Caco-2 (cell line): ENCODE results near the gene MEIOSIN. TPM values are rescaled to one million over a fixed set of nuclear protein-coding genes. Genes with fewer than 3 reads are reported as not detected.

Experiments used
- BruUV-seq: library from RNA; stranded (reverse); fragments of 400-500 nt; replicated peaks from 2 replicates; lab custom pipeline; 2021; lab: Mats Ljungman, UMichigan
- CTCF ChIA-PET: fragments of 300-600 bp; sonication (Branson Sonifier 250); formaldehyde crosslinking; loops from one replicate; lab custom pipeline; 2022; ENCODE audit warnings: antibody characterized with exemption; lab: Charles Lee
- POLR2A ChIA-PET: fragments of 300-600 bp; sonication (Branson Sonifier 250); formaldehyde crosslinking; loops from one replicate; lab custom pipeline; 2022; ENCODE audit warnings: antibody characterized with exemption; lab: Charles Lee
- DNase-seq, 2 experiments: peaks; one replicate each; pipeline versions ENCODE4 v3.0.0 to v3.0.0-alpha.2; 2020 to 2022
- H3K27me3 ChIP-seq: replicated peaks from 2 replicates; pipeline ENCODE4 v1.6.0; 2011; ENCODE audit warnings: low read length; ENCODE audit not compliant: control insufficient read depth, insufficient read depth
- H3K36me3 ChIP-seq: 2 replicates; pipeline ENCODE4 v1.5.1; 2011; ENCODE audit warnings: low read length; ENCODE audit not compliant: control insufficient read depth, insufficient read depth
- H3K4me1 ChIP-seq: fragments of 250-450 bp; sonication (Bioruptor Pico); 2 replicates; pipeline ENCODE4 v1.5.1; 2020; ENCODE audit warnings: mild to moderate bottlenecking
- H3K4me3 ChIP-seq: 2 replicates; pipeline ENCODE4 v1.5.1; 2011; ENCODE audit warnings: low read depth, mild to moderate bottlenecking, control low read depth, low read length
- H3K9me3 ChIP-seq: fragments of 250-450 bp; sonication (Bioruptor Pico); 2 replicates; pipeline ENCODE4 v1.5.1; 2020; ENCODE audit warnings: mild to moderate bottlenecking, moderate library complexity
- H3K27ac Mint-ChIP-seq: one replicate; pipeline ENCODE4 v1.8.0; 2022; ENCODE audit warnings: mixed read lengths; ENCODE audit not compliant: unreplicated experiment
- H3K27me3 Mint-ChIP-seq: one replicate; pipeline ENCODE4 v1.8.0; 2022; ENCODE audit warnings: mixed read lengths; ENCODE audit not compliant: insufficient read depth, unreplicated experiment
- H3K36me3 Mint-ChIP-seq: one replicate; pipeline ENCODE4 v1.8.0; 2022; ENCODE audit warnings: mild to moderate bottlenecking, mixed read lengths; ENCODE audit not compliant: insufficient read depth, unreplicated experiment
- H3K4me1 Mint-ChIP-seq: one replicate; pipeline ENCODE4 v1.8.0; 2022; ENCODE audit warnings: low read depth, mixed read lengths; ENCODE audit not compliant: unreplicated experiment
- H3K4me3 Mint-ChIP-seq: one replicate; pipeline ENCODE4 v1.8.0; 2022; ENCODE audit warnings: mild to moderate bottlenecking, moderate library complexity, mixed read lengths; ENCODE audit not compliant: unreplicated experiment
- H3K9me3 Mint-ChIP-seq: one replicate; pipeline ENCODE4 v1.8.0; 2022; ENCODE audit warnings: mixed read lengths; ENCODE audit not compliant: unreplicated experiment
- intact Hi-C: fragments of 100-400 bp; cut with micrococcal nuclease; formaldehyde crosslinking; loops from one replicate; pipeline ENCODE4 v1.10.0; 2022; ENCODE audit not compliant: unreplicated experiment
- total RNA-seq: library from RNA; stranded (reverse); gene quantifications from 2 replicates; pipeline ENCODE4 v1.2.3, GENCODE V29; 2022
- TF ChIP-seq, protein P1 (sequence below), 2 experiments: fragments of 200-600 bp in 1 of 2; IDR thresholded peaks; 1 replicate in 1 of 2; 2 replicates in 1 of 2; pipeline versions ENCODE4 v1.5.1 to v1.8.0; 2011 to 2022; ENCODE audit warnings: antibody characterized with exemption in 1 of 2, control low read depth in 1 of 2, inconsistent platforms in 1 of 2, low read depth in 1 of 2, low read length in 1 of 2, mild to moderate bottlenecking in 1 of 2, moderate library complexity in 1 of 2; ENCODE audit not compliant: insufficient read depth in 1 of 2, severe bottlenecking in 1 of 2, unreplicated experiment in 1 of 2

The MEIOSIN gene
- total RNA-seq, 1 experiment from 2014 or later = not detected

DNA sequence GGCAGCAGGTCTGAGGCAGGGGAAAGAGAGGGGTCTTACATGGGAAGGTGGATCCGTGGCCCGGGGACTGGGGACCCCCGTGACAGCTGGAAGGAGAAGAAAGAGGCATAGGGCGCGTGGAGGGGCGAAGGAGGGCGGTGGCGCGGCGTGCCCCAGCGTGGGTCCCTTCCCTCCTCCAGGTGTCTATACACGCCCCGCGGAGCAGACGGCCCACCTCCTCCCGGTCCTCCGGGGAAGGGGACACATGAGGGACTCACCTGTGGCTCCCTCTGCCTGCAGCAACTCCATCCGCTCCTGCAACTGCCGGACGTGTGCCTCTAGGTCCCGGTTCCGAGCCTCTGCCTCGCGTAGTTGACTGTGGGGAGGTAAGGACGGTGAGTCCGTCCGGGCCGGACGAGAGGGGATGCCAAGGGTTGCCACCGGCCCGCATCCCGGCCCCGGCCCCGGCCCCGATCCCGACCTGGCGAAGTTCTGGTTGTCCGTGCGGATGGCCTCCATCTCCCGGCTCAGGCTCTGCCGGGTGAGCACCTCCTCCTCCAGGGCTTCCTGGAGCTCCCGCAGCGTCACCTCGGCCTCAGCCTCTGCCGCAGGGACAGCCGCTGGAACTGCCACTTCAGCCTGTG lies 38.2 kb downstream of the MEIOSIN start:
- no TSS peak for BruUV-seq
- no peaks in the 10 kb centered on the region for H3K9me3 Mint-ChIP-seq
- peak overlapping the region; percentile 96 for H3K27ac Mint-ChIP-seq
- CTCF ChIA-PET = interaction anchor here (1.1 to 3.6 kb wide), 10 partner anchors 8 to 131 kb away, joined by 3 to 82 read pairs (median 20); partner anchors contain the start of genes DMPK, MYPOP, QPCTL and SNRPD2
- peak in 1 of 2 experiments; percentile 49 for DNase-seq
- no peaks in the 10 kb centered on the region for H3K9me3 ChIP-seq
- H3K27me3 Mint-ChIP-seq = no peaks in the 10 kb centered on the region
- peak overlapping the region; percentile 97 for H3K4me3 Mint-ChIP-seq
- peaks cover 7% of the 10 kb centered on the region for H3K4me1 Mint-ChIP-seq
- H3K4me3 ChIP-seq = peak overlapping the region; percentile 76
- TF ChIP-seq, protein P1, sequence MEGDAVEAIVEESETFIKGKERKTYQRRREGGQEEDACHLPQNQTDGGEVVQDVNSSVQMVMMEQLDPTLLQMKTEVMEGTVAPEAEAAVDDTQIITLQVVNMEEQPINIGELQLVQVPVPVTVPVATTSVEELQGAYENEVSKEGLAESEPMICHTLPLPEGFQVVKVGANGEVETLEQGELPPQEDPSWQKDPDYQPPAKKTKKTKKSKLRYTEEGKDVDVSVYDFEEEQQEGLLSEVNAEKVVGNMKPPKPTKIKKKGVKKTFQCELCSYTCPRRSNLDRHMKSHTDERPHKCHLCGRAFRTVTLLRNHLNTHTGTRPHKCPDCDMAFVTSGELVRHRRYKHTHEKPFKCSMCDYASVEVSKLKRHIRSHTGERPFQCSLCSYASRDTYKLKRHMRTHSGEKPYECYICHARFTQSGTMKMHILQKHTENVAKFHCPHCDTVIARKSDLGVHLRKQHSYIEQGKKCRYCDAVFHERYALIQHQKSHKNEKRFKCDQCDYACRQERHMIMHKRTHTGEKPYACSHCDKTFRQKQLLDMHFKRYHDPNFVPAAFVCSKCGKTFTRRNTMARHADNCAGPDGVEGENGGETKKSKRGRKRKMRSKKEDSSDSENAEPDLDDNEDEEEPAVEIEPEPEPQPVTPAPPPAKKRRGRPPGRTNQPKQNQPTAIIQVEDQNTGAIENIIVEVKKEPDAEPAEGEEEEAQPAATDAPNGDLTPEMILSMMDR (IDR thresholded peaks at IDR 0.05; ENCODE audit: insufficient read depth in 1 of 2, low read depth in 1 of 2, low read length in 1 of 2, severe bottlenecking in 1 of 2, unreplicated experiment in 1 of 2) = no peak
- POLR2A ChIA-PET = interaction anchor here (0.6 to 2.4 kb wide), 3 partner anchors 21 to 302 kb away, joined by 3 to 22 read pairs (median 3); partner anchors contain the start of genes DMWD and SNRPD2
- intact Hi-C loops = loop anchor here (5.0 kb wide), 1 partner anchor 111 kb away; no protein-coding TSS in a partner anchor
- H3K36me3 Mint-ChIP-seq = peaks cover 64% of the 10 kb centered on the region
- peaks cover 6% of the 10 kb centered on the region for H3K4me1 ChIP-seq
- no peaks in the 10 kb centered on the region for H3K36me3 ChIP-seq
- no peaks in the 10 kb centered on the region for H3K27me3 ChIP-seq

GRCh38 chr19:45772130-45772840 lies 39.0 kb downstream of the MEIOSIN start:
- peak overlapping the region; percentile 97 for H3K4me3 Mint-ChIP-seq

More at GRCh38 chr19:45772130-45772840, 39.0 kb downstream of the MEIOSIN start:
- Histone ChIP-seq H3K27me3 (no peaks in the 10 kb centered on the region), H3K4me3 (no peak overlapping the region), H3K9me3 (no peaks in the 10 kb centered on the region), H3K4me1 (peaks cover under 1% of the 10 kb centered on the region), H3K36me3 (no peaks in the 10 kb centered on the region)
- H3K27me3 Mint-ChIP-seq = no peaks in the 10 kb centered on the region
- ChIA-PET POLR2A (interaction anchor here (0.8 kb wide), 1 partner anchor 80 kb away, joined by 3 read pairs; the partner anchor contains the start of gene SNRPD2), CTCF (interaction anchor here (1.1 to 3.6 kb wide), 3 partner anchors 21 to 45 kb away, joined by 3 to 82 read pairs (median 3); no protein-coding TSS in a partner anchor)
- no peak overlapping the region for H3K27ac Mint-ChIP-seq
- peaks cover 68% of the 10 kb centered on the region for H3K36me3 Mint-ChIP-seq
- no TSS peak for BruUV-seq
- intact Hi-C loops = loop anchor here (5.0 kb wide), 1 partner anchor 110 kb away; no protein-coding TSS in a partner anchor
- TF ChIP-seq, protein P1 (IDR thresholded peaks at IDR 0.05; ENCODE audit: insufficient read depth in 1 of 2, low read depth in 1 of 2, low read length in 1 of 2, severe bottlenecking in 1 of 2, unreplicated experiment in 1 of 2) = no peak
- no peaks in the 10 kb centered on the region for H3K9me3 Mint-ChIP-seq
- peaks cover 7% of the 10 kb centered on the region for H3K4me1 Mint-ChIP-seq
- no peak for DNase-seq
